Peyer's patch (tissue), 4 donors: ENCODE results near the gene KRT79. TPM values are rescaled to one million over a fixed set of nuclear protein-coding genes. Genes with fewer than 3 reads are reported as not detected.

Experiments
- DNase-seq, 3 donors: peaks; one replicate each; pipeline ENCODE4 v3.0.0-alpha.2; 2017 to 2019
- H3K27ac ChIP-seq, 4 donors: fragments of 200-600 bp; sonication (generic); one replicate each; pipeline ENCODE4 v1.5.1; 2016 to 2019
- H3K27me3 ChIP-seq, 2 donors: fragments of 200-600 bp; sonication (generic); one replicate each; pipeline ENCODE4 v1.5.1; 2019
- H3K36me3 ChIP-seq, 3 donors: fragments of 200-600 bp; sonication (generic); one replicate each; pipeline ENCODE4 v1.5.1; 2016 to 2019
- H3K4me1 ChIP-seq, 4 donors: fragments of 200-600 bp; sonication (generic); one replicate each; pipeline ENCODE4 v1.5.1; 2016 to 2019
- H3K4me3 ChIP-seq, 4 donors: fragments of 200-600 bp; sonication (generic); 1 replicate in 3 of 4; 2 replicates in 1 of 4; pipeline ENCODE4 v1.5.1; 2016 to 2019; ENCODE audit warnings: mild to moderate bottlenecking in 1 of 4
- H3K9me3 ChIP-seq, 4 donors: fragments of 200-600 bp; sonication (generic); one replicate each; pipeline ENCODE4 v1.5.1; 2016 to 2019; ENCODE audit warnings: mild to moderate bottlenecking in 1 of 4
- POLR2A ChIP-seq, 2 donors: fragments of 450-650 bp; IDR thresholded peaks; one replicate each; pipeline ENCODE4 v1.5.1; 2017; ENCODE audit warnings: antibody characterized with exemption in 2 of 2, mild to moderate bottlenecking in 2 of 2, moderate library complexity in 2 of 2
- total RNA-seq, 4 donors: library from RNA; depleted of rRNA; stranded (reverse); fragments of >200 nt; gene quantifications; one replicate each; pipeline ENCODE4 v1.1.0, GENCODE V29; 2016
- TF ChIP-seq, protein P1 (sequence below), 6 experiments: fragments of 450-650 bp in 4 of 6; fragments of 200-600 bp in 2 of 6; sonication (generic) in 1 of 6; IDR thresholded peaks; one replicate each; pipeline ENCODE4 v1.5.1; 2017 to 2019; ENCODE audit warnings: antibody characterized with exemption in 6 of 6, mild to moderate bottlenecking in 3 of 6, moderate library complexity in 1 of 6

The KRT79 gene
- total RNA-seq, 4 donors from 2014 or later = not detected

- no peaks in the 10 kb centered on the region for H3K27me3 ChIP-seq
- DNase-seq = no peak
- TF ChIP-seq POLR2A (IDR thresholded peaks at IDR 0.05) = no peak
- TF ChIP-seq, protein P1, sequence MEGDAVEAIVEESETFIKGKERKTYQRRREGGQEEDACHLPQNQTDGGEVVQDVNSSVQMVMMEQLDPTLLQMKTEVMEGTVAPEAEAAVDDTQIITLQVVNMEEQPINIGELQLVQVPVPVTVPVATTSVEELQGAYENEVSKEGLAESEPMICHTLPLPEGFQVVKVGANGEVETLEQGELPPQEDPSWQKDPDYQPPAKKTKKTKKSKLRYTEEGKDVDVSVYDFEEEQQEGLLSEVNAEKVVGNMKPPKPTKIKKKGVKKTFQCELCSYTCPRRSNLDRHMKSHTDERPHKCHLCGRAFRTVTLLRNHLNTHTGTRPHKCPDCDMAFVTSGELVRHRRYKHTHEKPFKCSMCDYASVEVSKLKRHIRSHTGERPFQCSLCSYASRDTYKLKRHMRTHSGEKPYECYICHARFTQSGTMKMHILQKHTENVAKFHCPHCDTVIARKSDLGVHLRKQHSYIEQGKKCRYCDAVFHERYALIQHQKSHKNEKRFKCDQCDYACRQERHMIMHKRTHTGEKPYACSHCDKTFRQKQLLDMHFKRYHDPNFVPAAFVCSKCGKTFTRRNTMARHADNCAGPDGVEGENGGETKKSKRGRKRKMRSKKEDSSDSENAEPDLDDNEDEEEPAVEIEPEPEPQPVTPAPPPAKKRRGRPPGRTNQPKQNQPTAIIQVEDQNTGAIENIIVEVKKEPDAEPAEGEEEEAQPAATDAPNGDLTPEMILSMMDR (IDR thresholded peaks at IDR 0.05) = no peak
- no peaks in the 10 kb centered on the region for H3K36me3 ChIP-seq
- H3K4me3 ChIP-seq = no peak overlapping the region
- H3K9me3 ChIP-seq = no peaks in the 10 kb centered on the region
- no peak overlapping the region for H3K27ac ChIP-seq
- H3K4me1 ChIP-seq = no peaks in the 10 kb centered on the region
Measured at GRCh38 chr12:52777566-52777965, 56.5 kb downstream of the KRT79 start.

GRCh38 chr12:52776913-52777395 is 57.2 kb downstream of the KRT79 start, which contains the start of gene KRT76:
TSS of gene KRT76 (minus strand) at chr12:52777345. CDS start at chr12:52777291, 54 bp downstream.
- no peak within 1 kb of the TSS for H3K4me3 ChIP-seq
- no peaks in the 10 kb centered on the region for H3K27me3 ChIP-seq
- H3K27ac ChIP-seq = no peak within 1 kb of the TSS
- DNase-seq = no peak
- TF ChIP-seq POLR2A (IDR thresholded peaks at IDR 0.05) = no peak
- TF ChIP-seq, protein P1 (IDR thresholded peaks at IDR 0.05) = no peak
- H3K4me1 ChIP-seq = no peaks in the 10 kb centered on the region
- H3K9me3 ChIP-seq = no peaks in the 10 kb centered on the region
- H3K36me3 ChIP-seq = no peaks in the 10 kb centered on the region

- Histone ChIP-seq H3K4me3 (no peak overlapping the region), H3K27ac (no peak overlapping the region), H3K9me3 (no peaks in the 10 kb centered on the region), H3K4me1 (no peaks in the 10 kb centered on the region), H3K27me3 (no peaks in the 10 kb centered on the region), H3K36me3 (no peaks in the 10 kb centered on the region)
- TF ChIP-seq POLR2A (IDR thresholded peaks at IDR 0.05) = no peak
- TF ChIP-seq, protein P1 (IDR thresholded peaks at IDR 0.05) = no peak
- DNase-seq = no peak
Measured at GRCh38 chr12:52776435-52776834, 57.7 kb downstream of the KRT79 start.

DNA sequence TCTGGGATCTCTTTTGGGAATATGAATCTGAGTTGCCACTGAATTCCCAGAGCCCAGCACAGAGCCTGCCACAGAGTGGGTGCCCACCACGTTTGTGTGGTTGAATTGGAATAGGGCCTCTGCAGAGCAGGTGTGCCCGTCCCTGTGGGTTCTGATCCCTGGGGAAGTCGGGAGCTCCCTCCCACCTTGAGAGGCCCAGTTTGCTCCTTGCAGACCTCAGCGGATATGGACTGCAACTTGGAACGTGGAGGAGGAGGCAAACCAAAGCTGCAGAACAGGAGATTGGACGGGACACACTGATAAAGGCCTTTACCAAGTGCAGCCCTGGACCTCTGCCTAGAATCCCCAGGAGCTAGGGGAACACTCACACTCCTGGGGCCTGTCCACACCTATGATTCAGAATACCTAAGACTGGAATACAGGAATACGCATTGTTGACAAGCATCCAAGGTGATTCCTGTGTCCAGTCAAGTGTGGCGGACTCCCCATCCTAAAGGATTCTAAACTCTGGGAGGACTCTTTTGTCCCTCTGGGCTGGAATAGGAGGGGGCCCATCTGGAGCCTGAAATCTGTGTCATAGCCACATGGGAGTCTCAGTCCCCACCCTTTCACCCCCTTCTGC is 59.4 kb downstream of the KRT79 start:
- Histone ChIP-seq H3K36me3 (no peaks in the 10 kb centered on the region), H3K4me1 (no peaks in the 10 kb centered on the region), H3K27ac (no peak overlapping the region), H3K4me3 (no peak overlapping the region), H3K9me3 (no peaks in the 10 kb centered on the region), H3K27me3 (no peaks in the 10 kb centered on the region)
- DNase-seq = no peak
- TF ChIP-seq, protein P1 (IDR thresholded peaks at IDR 0.05) = no peak
- TF ChIP-seq POLR2A (IDR thresholded peaks at IDR 0.05) = no peak

GRCh38 chr12:52772772-52773171 is 61.3 kb downstream of the KRT79 start:
- Histone ChIP-seq H3K9me3 (no peaks in the 10 kb centered on the region), H3K4me3 (no peak overlapping the region), H3K36me3 (no peaks in the 10 kb centered on the region), H3K4me1 (no peaks in the 10 kb centered on the region), H3K27ac (no peak overlapping the region), H3K27me3 (no peaks in the 10 kb centered on the region)
- DNase-seq = no peak
- TF ChIP-seq, protein P1 (IDR thresholded peaks at IDR 0.05) = no peak
- no peak for TF ChIP-seq POLR2A (IDR thresholded peaks at IDR 0.05)
